CD4-positive, alpha-beta T cell treated with Interleukin-1 beta for 1 hour (primary cell): ENCODE measurements around the gene KLKB1.
"Not testable (repeated sequence)": the region's sequence is repeated elsewhere in the genome, so short reads cannot be mapped to it uniquely, and the experiment has no call there.

Source experiments
- DNase-seq, 2 donors: peaks; one replicate each; pipeline ENCODE4 v3.0.0-alpha.2; 2020 to 2022

Gene KLKB1

GRCh38 chr4:186227744-186228513, 622 bp downstream of the KLKB1 start:
- DNase-seq, result no peak

- DNase-seq, result no peak
These were observed 1.2 kb downstream of the KLKB1 start for GRCh38 chr4:186228514-186228894.

GRCh38 chr4:186234367-186234766, 7.1 kb downstream of the KLKB1 start:
- no peak for DNase-seq

GRCh38 chr4:186236126-186236525, 8.8 kb downstream of the KLKB1 start:
- no peak for DNase-seq

- DNase-seq, result no peak
These were observed 13.1 kb downstream of the KLKB1 start for GRCh38 chr4:186240452-186240847.

GRCh38 chr4:186240848-186241491, 13.7 kb downstream of the KLKB1 start:
- no peak for DNase-seq

GRCh38 chr4:186241616-186242015, 14.3 kb downstream of the KLKB1 start:
- no peak for DNase-seq

- not testable (repeated sequence) for DNase-seq
These were observed 14.7 kb downstream of the KLKB1 start for GRCh38 chr4:186242031-186242430.

- DNase-seq, result no peak
These were observed 16.0 kb downstream of the KLKB1 start for GRCh38 chr4:186243331-186243730.

GRCh38 chr4:186244835-186245234, 17.5 kb downstream of the KLKB1 start:
- no peak for DNase-seq

GRCh38 chr4:186247062-186247752, 19.9 kb downstream of the KLKB1 start:
- not testable (repeated sequence) for DNase-seq

- DNase-seq, result no peak
These were observed 21.3 kb downstream of the KLKB1 start for GRCh38 chr4:186248643-186249042.

GRCh38 chr4:186249785-186250754, 22.8 kb downstream of the KLKB1 start:
- DNase-seq, result no peak

GRCh38 chr4:186250760-186251159, 23.5 kb downstream of the KLKB1 start:
- DNase-seq, result no peak

- DNase-seq, result no peak
These were observed 27.8 kb downstream of the KLKB1 start for GRCh38 chr4:186255122-186255521.

- no peak for DNase-seq
These were observed 31.0 kb downstream of the KLKB1 start for GRCh38 chr4:186258216-186258811.

- no peak for DNase-seq
These were observed 32.8 kb downstream of the KLKB1 start for GRCh38 chr4:186260117-186260503.

GRCh38 chr4:186260504-186261448, 33.5 kb downstream of the KLKB1 start:
- no peak for DNase-seq

GRCh38 chr4:186264660-186265059, 37.4 kb downstream of the KLKB1 start:
- DNase-seq, result no peak

- DNase-seq, result not testable (repeated sequence)
These were observed 37.9 kb downstream of the KLKB1 start for GRCh38 chr4:186265250-186265649.
